ENCODE results near the gene ZNF425.
A peak's percentile ranks its signal among the peaks of the same experiment; 100 is the strongest.
"Not testable (repeated sequence)": the region's sequence is repeated elsewhere in the genome, so short reads cannot be mapped to it uniquely, and the experiment has no call there.

ZNF425 gene

DNA sequence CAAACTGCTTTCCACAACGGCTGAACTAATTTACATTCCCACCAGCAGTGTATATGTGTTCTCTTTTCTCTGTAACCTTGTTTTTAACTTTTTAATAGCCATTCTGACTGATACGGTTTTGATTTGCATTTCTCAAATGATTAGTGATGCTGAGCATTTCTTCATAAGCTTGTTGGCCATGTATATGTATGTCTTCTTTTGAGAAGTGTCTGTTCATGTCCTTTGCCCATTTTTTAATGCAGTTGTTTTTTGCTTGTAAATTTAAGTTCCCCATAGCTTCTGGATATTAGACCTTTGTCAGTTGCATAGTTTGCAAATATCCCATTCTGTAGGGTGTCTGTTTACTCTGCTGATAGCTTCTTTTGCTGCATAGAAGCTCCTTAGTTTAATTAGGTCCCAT lies 41.7 kb downstream of the ZNF425 start:
- in situ Hi-C loops (cut with MboI; ENCODE audit: low pct_unique_long_range_greater_than_20kb, low sequenced_read_pairs): no loop called here
- DNase-seq: no peak

- in situ Hi-C loops (cut with MboI; ENCODE audit: low pct_unique_long_range_greater_than_20kb, low sequenced_read_pairs): no loop called here
- DNase-seq: peak; percentile 39
Measured at GRCh38 chr7:149081914-149082313, 44.2 kb downstream of the ZNF425 start.

DNA sequence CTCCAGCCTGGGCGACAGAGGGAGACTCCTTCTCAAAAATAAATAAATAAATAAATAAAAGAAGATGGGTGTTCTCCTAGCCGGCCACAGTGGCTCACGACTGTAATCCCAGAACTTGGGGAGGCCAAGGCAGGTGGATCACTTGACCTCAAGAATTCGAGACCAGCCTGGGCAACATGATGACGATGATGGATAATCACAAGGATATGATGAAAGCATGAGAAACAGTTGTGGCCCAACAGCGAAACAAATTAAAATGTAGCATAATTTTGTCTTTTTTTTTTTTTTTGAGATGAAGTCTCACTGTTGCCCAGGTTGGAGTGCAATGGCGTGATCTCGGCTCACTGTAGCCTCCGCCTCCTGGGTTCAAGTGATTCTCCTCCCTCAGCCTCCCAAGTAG lies 48.5 kb downstream of the ZNF425 start:
- in situ Hi-C loops (cut with MboI; ENCODE audit: low pct_unique_long_range_greater_than_20kb, low sequenced_read_pairs): no loop called here
- DNase-seq: no peak

GRCh38 chr7:149075286-149075685 lies 50.8 kb downstream of the ZNF425 start:
- in situ Hi-C loops (cut with MboI; ENCODE audit: low pct_unique_long_range_greater_than_20kb, low sequenced_read_pairs): no loop called here
- DNase-seq: no peak

DNA sequence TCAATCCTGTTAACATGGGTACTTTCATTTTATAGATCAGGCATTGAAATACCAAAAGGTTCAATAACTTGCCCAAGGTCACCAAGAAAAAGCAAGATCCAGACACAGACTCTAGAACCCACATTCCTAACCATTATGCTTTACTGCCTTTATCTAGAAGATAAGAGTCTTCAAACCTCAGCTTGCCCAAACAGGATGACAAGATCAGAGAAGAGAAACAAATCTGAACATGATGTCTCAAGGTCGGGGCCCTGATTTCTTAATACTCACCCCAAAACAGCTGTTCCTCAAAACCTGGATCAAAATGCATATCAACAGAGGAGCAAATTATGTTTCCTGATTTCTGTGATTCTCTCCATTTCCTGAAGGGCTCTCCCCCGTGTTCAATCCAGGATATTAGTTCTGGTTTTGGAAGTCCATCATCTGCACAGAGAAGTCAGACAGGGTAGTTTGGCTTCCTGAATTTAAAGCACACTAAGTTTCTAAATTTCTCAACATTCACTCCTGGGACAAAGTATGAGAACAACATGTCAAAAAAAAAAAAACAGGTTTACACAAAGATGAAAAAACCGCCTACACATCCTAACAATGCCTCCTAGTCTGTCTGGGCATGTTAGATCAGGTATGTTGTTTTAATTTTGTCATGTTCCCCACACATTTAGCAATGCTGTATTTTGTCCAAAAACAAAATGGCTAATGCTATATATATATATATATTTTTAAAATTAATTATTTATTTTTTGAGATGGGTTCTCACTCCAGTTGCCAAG lies 51.8 kb downstream of the ZNF425 start:
- no peak for DNase-seq
- in situ Hi-C loops (cut with MboI; ENCODE audit: low pct_unique_long_range_greater_than_20kb, low sequenced_read_pairs): no loop called here

- no peak for DNase-seq
- in situ Hi-C loops (cut with MboI; ENCODE audit: low pct_unique_long_range_greater_than_20kb, low sequenced_read_pairs): no loop called here
Measured at GRCh38 chr7:149072438-149072775, 53.7 kb downstream of the ZNF425 start.

- no peak for DNase-seq
- in situ Hi-C loops (cut with MboI; ENCODE audit: low pct_unique_long_range_greater_than_20kb, low sequenced_read_pairs): no loop called here
Measured at GRCh38 chr7:149071641-149072437, 54.3 kb downstream of the ZNF425 start.

GRCh38 chr7:149071182-149071635 lies 54.9 kb downstream of the ZNF425 start:
- DNase-seq: no peak
- in situ Hi-C loops (cut with MboI; ENCODE audit: low pct_unique_long_range_greater_than_20kb, low sequenced_read_pairs): no loop called here

DNA sequence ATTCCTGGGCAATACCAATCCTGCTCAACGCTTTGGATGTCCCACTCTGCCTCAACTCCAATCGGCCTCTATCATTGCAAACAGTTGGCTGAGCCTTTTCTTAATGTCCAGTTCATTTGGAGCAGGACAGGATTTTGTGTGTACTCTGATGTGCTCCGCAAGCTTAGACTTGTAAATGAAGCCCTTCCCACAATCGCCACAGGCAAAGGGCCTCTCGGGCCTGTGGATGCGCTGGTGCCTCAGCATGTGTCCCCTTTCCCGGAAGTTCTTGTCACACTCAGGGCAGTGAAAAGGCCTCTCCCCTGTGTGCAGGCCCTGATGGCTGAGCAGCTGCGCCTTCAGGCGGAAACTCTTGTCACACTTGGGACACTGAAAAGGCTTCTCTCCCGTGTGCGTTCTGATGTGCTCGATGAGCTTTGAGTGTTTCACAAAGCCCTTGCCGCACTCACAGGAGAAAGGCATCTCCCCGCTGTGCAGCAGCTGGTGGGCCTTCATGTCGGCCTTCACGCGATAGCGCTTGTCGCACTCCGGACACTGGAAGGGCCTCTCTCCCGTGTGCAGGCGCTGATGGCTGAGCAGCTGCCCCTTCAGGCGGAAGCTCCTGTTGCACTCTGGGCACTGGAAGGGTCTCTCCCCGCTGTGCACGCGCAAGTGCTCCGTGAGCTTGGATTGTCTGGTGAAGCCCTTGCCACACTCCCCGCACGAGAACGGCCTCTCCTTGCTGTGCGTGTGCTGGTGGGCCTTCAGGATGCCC lies 55.6 kb downstream of the ZNF425 start:
- in situ Hi-C loops (cut with MboI; ENCODE audit: low pct_unique_long_range_greater_than_20kb, low sequenced_read_pairs): no loop called here
- DNase-seq: no peak

- in situ Hi-C loops (cut with MboI; ENCODE audit: low pct_unique_long_range_greater_than_20kb, low sequenced_read_pairs): no loop called here
- DNase-seq: no peak
Measured at GRCh38 chr7:149067869-149068268, 58.3 kb downstream of the ZNF425 start.

DNA sequence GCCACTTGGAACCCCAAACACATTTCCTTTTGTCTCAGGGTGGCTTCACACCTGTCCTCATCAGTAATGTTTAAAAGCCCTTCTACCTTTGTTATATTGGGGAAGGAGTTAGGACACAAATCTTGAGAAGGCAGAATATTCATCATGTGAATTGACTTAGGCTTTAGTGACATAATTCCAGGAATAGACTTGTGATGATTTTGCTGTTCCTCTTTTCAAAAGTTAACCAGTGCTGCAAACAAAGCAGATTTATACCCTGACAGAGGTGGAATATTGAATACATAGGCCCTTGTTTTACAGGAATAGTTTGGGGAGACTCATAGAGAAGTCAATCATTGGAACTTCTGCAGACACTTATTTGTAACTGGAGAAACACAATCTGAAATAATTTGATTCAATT lies 62.6 kb downstream of the ZNF425 start:
- in situ Hi-C loops (cut with MboI; ENCODE audit: low pct_unique_long_range_greater_than_20kb, low sequenced_read_pairs): no loop called here
- DNase-seq: no peak

DNA sequence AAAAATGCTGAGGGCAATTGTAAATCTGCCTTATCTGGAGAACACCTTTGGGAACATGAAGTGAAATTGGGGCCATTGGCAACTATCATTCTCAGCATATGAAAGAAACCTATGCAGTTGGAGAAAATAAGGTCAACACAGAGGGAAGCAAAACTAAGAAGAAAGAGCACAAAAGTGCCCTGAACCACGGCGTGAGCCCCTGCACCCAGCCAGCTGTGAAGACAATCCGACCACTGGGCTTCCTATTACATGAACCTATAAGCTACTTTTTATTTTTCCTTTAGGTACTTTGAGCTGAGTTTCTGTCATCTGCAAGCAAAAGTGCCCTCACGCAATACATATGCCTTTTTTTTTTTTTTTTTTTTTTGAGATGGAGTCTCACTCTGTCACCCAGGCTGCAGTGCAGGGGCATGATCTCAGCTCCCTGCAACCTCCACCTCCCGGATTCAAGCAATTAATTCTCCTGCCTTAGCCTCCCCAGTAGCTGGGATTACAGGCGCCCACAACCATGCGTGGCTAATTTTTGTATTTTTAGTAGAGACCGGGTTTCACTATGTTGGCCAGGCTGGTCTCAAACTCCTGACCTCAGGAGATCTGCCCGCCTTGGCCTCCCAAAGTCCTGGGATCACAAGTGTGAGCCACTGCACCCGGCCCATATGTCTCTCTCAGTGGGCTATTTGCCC lies 63.8 kb downstream of the ZNF425 start:
- DNase-seq; in situ Hi-C loops (cut with MboI; ENCODE audit: low pct_unique_long_range_greater_than_20kb, low sequenced_read_pairs): not testable (repeated sequence)

- in situ Hi-C loops (cut with MboI; ENCODE audit: low pct_unique_long_range_greater_than_20kb, low sequenced_read_pairs): no loop called here
- no peak for DNase-seq
Measured at GRCh38 chr7:149060156-149060555, 66.0 kb downstream of the ZNF425 start.

DNA sequence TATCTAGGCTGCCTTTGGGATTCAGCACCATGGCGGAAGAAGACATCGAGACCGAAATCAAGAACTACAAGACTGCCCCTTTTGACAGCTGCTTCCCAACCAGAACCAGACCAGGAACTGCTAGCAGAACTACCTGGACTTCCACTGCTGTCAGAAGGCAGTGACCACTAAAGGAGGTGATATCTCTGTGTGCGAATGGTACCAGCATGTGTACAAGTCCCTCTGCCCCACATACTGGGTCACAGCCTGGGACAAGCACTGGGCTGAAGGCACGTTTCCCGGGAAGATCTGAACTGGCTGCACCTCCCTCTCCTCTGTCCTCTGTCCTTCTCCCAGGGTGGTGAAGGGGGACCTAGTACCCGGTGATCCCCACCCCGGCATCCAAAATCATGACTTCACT lies 72.2 kb downstream of the ZNF425 start:
- in situ Hi-C loops (cut with MboI; ENCODE audit: low pct_unique_long_range_greater_than_20kb, low sequenced_read_pairs): no loop called here
- DNase-seq: no peak

DNA sequence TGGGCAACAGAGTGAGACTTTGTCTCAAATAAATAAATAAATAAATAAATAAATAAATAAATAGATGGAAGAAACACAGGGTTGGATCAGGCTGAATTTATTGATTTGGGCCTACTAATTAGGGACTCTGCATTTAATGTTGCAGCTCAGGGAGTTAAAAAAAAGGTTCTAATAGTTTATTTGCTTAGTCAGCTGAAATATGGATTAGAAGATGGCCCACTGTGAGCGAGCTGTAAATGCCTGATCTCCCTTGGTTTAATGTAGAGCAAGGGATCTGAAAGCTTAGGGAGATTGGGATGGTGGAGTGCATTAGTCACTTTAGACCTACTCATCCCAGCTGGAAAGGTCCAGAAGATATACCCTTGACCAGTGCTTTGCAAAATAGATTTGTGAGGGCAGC lies 72.7 kb downstream of the ZNF425 start:
- no peak for DNase-seq
- in situ Hi-C loops (cut with MboI; ENCODE audit: low pct_unique_long_range_greater_than_20kb, low sequenced_read_pairs): no loop called here

All from KBM-7 (cell line).